ENCODE results near the gene TRNT1. TPM values are rescaled to one million over a fixed set of nuclear protein-coding genes. Genes with fewer than 3 reads are reported as not detected.

TRNT1 gene
- total and polyA plus RNA-seq, 2 of the 8 experiments (the other 6 are each of a cell fraction or from before 2014, with no cell fraction given), result 7.2 to 33.1 TPM

Small RNAs within 50 kb of the gene (small RNA-seq; reads per million reads assigned to genes)
- not detected for gene RF00416 (ENCODE audit: insufficient read depth)

Other genes with a start within 250 kb of the TRNT1 start
- gene IL5RA, start 16.6 kb upstream of the TRNT1 start, total RNA-seq (2021; fragmentation: NEBNext Ultra II Directional; extraction: Animal tissue kit (Norgen Biotek cat#: 25700)), result not detected in 2 replicates
- not detected in 2 replicates for gene IL5RA, start 16.6 kb upstream of the TRNT1 start, polyA plus RNA-seq (2011; rRNA removed)
- 28.4 and 30.3 TPM in 2 replicates for gene CRBN, start 52.8 kb downstream of the TRNT1 start, total RNA-seq (2021; fragmentation: NEBNext Ultra II Directional; extraction: Animal tissue kit (Norgen Biotek cat#: 25700))
- gene CRBN, start 52.8 kb downstream of the TRNT1 start, polyA plus RNA-seq (2011; rRNA removed), result 9.8 and 13.4 TPM in 2 replicates